ENCODE data around the gene MTARC1. TPM values are rescaled to one million over a fixed set of nuclear protein-coding genes. Genes with fewer than 3 reads are reported as not detected.

MTARC1 gene
- total and polyA plus RNA-seq, 9 of the 15 experiments (the other 6 are each of a cell fraction or from before 2014, with no cell fraction given) = 0.07 to 0.14 (median 0.11) TPM; not detected in 6

DNA sequence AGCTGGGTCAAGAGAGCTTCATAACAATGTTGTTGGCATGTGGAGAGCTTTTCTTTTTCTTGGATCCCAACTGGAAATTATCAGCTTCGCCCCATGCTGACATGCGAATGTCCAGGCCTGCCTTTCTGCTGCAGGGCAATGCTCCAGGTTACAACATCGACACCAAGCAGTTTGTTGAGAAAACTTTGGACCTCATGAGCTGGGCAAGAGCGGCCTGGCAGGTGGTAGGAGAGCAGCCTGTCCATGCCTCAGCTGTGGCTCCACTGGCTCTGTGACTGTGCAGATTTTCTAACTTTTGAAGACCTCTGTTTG lies 41.4 kb downstream of the MTARC1 start:
- H3K27ac ChIP-seq (ENCODE audit: extremely low read depth, low read depth, low read length) = no peak overlapping the region
- TF ChIP-seq ZNF77 (CRISPR knock-in tag; IDR thresholded peaks at IDR 0.05) (no peak), C11orf30 (IDR thresholded peaks at IDR 0.05; ENCODE audit: low read depth) (no peak), BRD9 (IDR thresholded peaks at IDR 0.05; ENCODE audit: low read depth, partially characterized antibody) (no peak), ZBED1 (IDR thresholded peaks at IDR 0.05) (no peak), FOXP1 (CRISPR knock-in tag; IDR thresholded peaks at IDR 0.05) (no peak), FOXM1 (IDR thresholded peaks at IDR 0.05; ENCODE audit: low read depth) (no peak), FOXM1 (CRISPR knock-in tag; IDR thresholded peaks at IDR 0.05; ENCODE audit: low read depth) (no peak)
- TF ChIP-seq, protein P1, sequence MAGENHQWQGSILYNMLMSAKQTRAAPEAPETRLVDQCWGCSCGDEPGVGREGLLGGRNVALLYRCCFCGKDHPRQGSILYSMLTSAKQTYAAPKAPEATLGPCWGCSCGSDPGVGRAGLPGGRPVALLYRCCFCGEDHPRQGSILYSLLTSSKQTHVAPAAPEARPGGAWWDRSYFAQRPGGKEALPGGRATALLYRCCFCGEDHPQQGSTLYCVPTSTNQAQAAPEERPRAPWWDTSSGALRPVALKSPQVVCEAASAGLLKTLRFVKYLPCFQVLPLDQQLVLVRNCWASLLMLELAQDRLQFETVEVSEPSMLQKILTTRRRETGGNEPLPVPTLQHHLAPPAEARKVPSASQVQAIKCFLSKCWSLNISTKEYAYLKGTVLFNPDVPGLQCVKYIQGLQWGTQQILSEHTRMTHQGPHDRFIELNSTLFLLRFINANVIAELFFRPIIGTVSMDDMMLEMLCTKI (IDR thresholded peaks at IDR 0.05; ENCODE audit: partially characterized antibody) = no peak
- TF ChIP-seq, protein P2, sequence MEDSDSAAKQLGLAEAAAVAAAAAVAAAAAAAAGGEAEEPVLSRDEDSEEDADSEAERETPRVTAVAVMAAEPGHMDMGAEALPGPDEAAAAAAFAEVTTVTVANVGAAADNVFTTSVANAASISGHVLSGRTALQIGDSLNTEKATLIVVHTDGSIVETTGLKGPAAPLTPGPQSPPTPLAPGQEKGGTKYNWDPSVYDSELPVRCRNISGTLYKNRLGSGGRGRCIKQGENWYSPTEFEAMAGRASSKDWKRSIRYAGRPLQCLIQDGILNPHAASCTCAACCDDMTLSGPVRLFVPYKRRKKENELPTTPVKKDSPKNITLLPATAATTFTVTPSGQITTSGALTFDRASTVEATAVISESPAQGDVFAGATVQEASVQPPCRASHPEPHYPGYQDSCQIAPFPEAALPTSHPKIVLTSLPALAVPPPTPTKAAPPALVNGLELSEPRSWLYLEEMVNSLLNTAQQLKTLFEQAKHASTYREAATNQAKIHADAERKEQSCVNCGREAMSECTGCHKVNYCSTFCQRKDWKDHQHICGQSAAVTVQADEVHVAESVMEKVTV (CRISPR knock-in tag; IDR thresholded peaks at IDR 0.05) = no peak
- WGBS (ENCODE audit: insufficient coverage, low coverage, missing lambda C conversion rate) = 3% methylated on average over 4 of the region's 4 CpGs
- no peaks in the 10 kb centered on the region for H3K79me2 ChIP-seq (ENCODE audit: control insufficient read depth, insufficient read depth, low read length)
- no peak for FAIRE-seq
- ChIA-PET POLR2A (no interaction called here), CTCF (ENCODE audit: low intra/inter-chr PET ratio) (no interaction called here)
- intact Hi-C loops (cut with micrococcal nuclease) (no loop called here), in situ Hi-C loops (cut with MboI) (no loop called here)
- no peaks in the 10 kb centered on the region for H3K4me1 ChIP-seq (replicated peaks in 1 of 2; ENCODE audit: control insufficient read depth in 2 of 2, insufficient read depth in 2 of 2, low read length in 2 of 2)
- no peak overlapping the region for H3K4me2 ChIP-seq (ENCODE audit: insufficient read depth, low read length)
- no peak overlapping the region for H3K9ac ChIP-seq (ENCODE audit: insufficient read depth in 1 of 2, low read depth in 2 of 2, low read length in 2 of 2)
- H3K9me3 ChIP-seq (replicated peaks; ENCODE audit: control insufficient read depth, insufficient read depth, low read depth, low read length) = no peaks in the 10 kb centered on the region
- H4K20me1 ChIP-seq (replicated peaks; ENCODE audit: control insufficient read depth, insufficient read depth, low read length) = no peaks in the 10 kb centered on the region
- no peaks in the 10 kb centered on the region for H3K27me3 ChIP-seq (ENCODE audit: control insufficient read depth in 2 of 2, insufficient read depth in 2 of 2, low read length in 2 of 2)
- ATAC-seq = no peak
- H3K9me1 ChIP-seq (ENCODE audit: control insufficient read depth, insufficient read depth, low read length) = no peaks in the 10 kb centered on the region
- H3K36me3 ChIP-seq (ENCODE audit: control insufficient read depth, insufficient read depth, low read length) = no peaks in the 10 kb centered on the region
- DNase-seq (ENCODE audit: extremely low read depth in 1 of 4, low spot score in 3 of 4) = no peak
- no peak overlapping the region for H3K4me3 ChIP-seq
- H2AFZ ChIP-seq (ENCODE audit: low read depth, low read length) = no peak overlapping the region
- BruUV-seq (replicated peaks) = no TSS peak
